GM12801 (cell line): ENCODE data around the gene TMEM181.

Experiments
- CTCF ChIP-seq: IDR thresholded peaks from one replicate; pipeline ENCODE4 v1.5.1; 2011; ENCODE audit warnings: control low read depth; ENCODE audit not compliant: insufficient read length; ENCODE audit errors: extremely low read depth

Gene TMEM181

GRCh38 chr6:158529629-158530028 is 30.3 kb upstream of the TMEM181 start:
- no peak for TF ChIP-seq CTCF

GRCh38 chr6:158531566-158531965 is 28.3 kb upstream of the TMEM181 start:
- no peak for TF ChIP-seq CTCF

- no peak for TF ChIP-seq CTCF
Measured at GRCh38 chr6:158531970-158532369, 27.9 kb upstream of the TMEM181 start.

GRCh38 chr6:158536084-158536890 is 23.6 kb upstream of the TMEM181 start:
- no peak for TF ChIP-seq CTCF

- no peak for TF ChIP-seq CTCF
Measured at GRCh38 chr6:158536891-158537798, 22.7 kb upstream of the TMEM181 start.

GRCh38 chr6:158538741-158539140 is 21.1 kb upstream of the TMEM181 start:
- TF ChIP-seq CTCF, result no peak

GRCh38 chr6:158539413-158539812 is 20.5 kb upstream of the TMEM181 start:
- TF ChIP-seq CTCF, result no peak
